Measurements from ENCODE around the gene PTGIR.

The PTGIR gene

GRCh38 chr19:46601318-46602224 lies 23.3 kb downstream of the PTGIR start, which contains the start of gene CALM3:
Gene CALM3, plus strand, starts transcription at chr19:46601330. Its CDS starts 105 bp downstream, at chr19:46601435.
- DNase-seq (ENCODE audit: low spot score) = no peak

GRCh38 chr19:46600384-46601317 lies 24.2 kb downstream of the PTGIR start:
- peak; percentile 96 for DNase-seq (ENCODE audit: low spot score)

DNA sequence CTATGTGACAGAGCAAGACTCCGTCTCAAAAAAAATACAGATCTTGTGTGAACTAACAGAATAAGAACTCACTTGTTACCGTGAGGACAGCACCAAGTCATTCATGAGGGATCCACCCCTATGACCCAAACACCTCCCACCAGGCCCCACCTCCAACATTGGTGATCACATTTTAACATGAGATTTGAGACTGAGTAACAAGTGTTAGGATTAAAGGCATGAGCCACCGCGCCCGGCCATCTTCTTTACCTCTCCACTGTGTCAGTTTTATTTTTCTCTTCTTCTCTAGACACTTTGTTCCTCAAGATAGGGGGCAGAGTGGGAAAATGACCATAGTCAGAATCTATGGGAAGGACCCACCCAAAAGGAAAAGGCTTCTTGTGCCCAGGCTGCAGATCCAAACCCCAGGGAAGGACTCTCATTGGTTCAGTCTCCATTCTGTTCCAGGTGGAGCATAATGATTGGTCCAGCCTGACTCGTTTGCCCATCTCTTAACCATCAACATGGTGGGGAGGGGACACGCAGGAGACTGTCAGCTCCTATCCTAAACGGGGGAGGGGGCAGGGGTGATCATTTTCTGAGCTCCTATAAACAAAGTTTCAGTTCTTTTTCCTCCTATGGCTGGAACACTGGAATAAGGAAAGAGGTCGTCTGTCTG lies 25.0 kb downstream of the PTGIR start:
- DNase-seq (ENCODE audit: low spot score) = no peak

- no peak for DNase-seq (ENCODE audit: low spot score)
These were observed 26.4 kb downstream of the PTGIR start for GRCh38 chr19:46598372-46598917.

- no peak for DNase-seq (ENCODE audit: low spot score)
These were observed 28.9 kb downstream of the PTGIR start for GRCh38 chr19:46596008-46596407.

GRCh38 chr19:46591870-46592269 lies 33.0 kb downstream of the PTGIR start:
- no peak for DNase-seq (ENCODE audit: low spot score)

- no peak for DNase-seq (ENCODE audit: low spot score)
These were observed 33.6 kb downstream of the PTGIR start for GRCh38 chr19:46591254-46591653.

DNA sequence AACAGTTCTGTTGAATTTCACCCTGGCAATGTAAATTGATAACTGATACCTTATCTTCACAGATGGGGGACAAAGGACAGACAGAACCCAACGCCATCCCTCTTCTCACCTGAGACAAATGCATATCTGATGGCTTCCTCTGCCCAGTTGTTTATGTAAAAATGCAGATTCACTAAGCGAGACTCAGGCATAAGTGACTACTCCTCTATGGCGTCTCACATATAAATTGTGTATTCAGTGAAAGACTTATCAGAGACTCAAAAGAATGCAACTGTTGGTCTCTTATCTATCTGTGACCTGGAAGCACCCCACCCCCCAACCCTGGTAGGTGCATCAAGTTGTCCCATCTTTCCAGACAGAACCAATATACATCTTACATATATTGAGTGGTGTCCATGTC lies 37.0 kb downstream of the PTGIR start:
- DNase-seq (ENCODE audit: low spot score) = no peak

- DNase-seq (ENCODE audit: low spot score) = no peak
These were observed 38.6 kb downstream of the PTGIR start for GRCh38 chr19:46586294-46586693.

DNA sequence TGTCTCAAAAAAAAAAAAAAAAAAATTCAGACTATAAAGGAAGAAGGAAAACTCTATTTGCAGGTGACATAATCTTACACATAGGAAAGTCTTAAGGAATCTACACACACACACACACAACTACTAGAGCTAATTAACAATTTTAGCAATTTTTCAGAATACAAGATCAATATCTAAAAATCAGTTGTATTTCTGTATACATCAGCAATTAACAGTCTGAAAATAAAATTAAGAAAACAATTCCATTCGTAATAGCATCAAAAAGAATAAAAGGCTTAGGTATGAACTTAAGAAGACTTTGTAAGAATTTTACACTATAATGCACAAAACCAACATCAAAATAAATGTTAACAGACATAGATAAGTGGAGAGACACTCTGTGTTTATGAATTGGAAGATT lies 39.4 kb downstream of the PTGIR start:
- no peak for DNase-seq (ENCODE audit: low spot score)

DNA sequence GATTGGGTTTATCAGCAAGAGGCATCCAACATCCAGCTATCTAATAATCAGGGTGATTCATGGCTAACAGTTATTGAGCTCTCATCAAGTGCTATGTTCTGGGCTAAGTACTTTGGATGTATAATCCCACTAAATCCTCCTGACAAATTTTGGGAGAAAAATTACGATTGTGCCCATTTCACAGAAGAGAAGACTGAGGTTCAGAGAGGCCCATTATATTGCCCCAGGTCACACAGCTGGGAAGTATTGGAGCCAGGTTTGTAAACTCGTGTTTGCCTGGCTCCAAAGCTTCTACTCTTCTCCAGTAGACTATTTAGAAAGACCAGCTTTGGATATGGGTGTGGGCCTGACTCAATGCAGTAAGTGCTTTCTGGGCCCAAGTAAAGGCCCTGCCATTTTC lies 44.6 kb downstream of the PTGIR start:
- no peak for DNase-seq (ENCODE audit: low spot score)

DNA sequence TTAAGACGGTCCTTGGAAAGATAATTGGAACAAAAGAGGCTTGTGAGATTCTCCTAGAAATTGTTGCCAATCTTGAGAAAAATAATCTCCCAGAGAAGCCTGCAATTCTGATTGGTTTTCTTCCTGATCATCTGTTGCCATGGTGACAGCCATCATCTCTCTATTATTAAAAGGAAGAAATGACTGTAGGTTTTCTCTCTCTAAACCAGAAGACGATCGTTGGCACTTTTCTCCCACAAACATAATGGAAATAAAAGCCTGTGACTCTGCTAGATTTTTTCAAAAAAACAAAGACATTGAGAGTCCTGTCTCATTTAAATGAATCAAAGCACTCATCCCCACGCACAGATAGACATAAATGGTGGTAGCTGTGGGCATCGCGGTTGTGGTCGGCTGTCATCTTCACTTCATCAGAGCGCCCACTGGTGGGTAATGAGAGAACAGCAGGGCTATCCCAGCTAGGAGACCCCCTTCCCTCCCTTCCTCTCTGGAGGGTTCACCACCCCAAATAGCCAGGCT lies 45.5 kb downstream of the PTGIR start:
- peak; percentile 43 for DNase-seq (ENCODE audit: low spot score)

DNA sequence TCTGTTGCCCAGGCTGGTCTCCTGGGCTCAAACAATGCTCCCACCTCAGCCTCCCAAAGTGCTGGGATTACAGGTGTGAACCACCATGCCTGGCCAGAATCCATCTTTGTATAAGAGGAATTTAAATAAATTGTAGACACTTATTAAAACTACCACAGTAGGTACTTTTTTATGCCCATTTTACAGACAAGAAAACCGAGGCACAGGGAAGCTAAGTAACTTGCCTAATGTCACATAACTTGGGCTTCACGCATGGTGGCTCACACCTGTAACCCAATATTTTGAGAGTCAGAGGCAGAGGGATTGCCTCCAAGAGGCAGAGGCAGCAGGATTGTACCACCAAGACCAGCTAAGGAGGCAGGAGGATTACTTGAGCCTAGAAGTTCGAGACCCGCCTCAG lies 46.4 kb downstream of the PTGIR start:
- DNase-seq (ENCODE audit: low spot score) = no peak

- no peak for DNase-seq (ENCODE audit: low spot score)
These were observed 50.4 kb downstream of the PTGIR start for GRCh38 chr19:46574533-46574932.

- DNase-seq (ENCODE audit: low spot score) = no peak
These were observed 51.0 kb downstream of the PTGIR start for GRCh38 chr19:46573679-46574498.

GRCh38 chr19:46571495-46571894 lies 53.4 kb downstream of the PTGIR start:
- no peak for DNase-seq (ENCODE audit: low spot score)
